ENCODE measurements around the gene JMY.

- TF ChIP-seq MAX (IDR thresholded peaks at IDR 0.05; ENCODE audit: insufficient read depth, insufficient read length) (no peak), CTCF (IDR thresholded peaks at IDR 0.05; ENCODE audit: extremely low read depth in 1 of 2, insufficient read depth in 1 of 2, low read depth in 1 of 2, low read length in 2 of 2) (no peak), POLR2AphosphoS5 (IDR thresholded peaks at IDR 0.05; ENCODE audit: insufficient read depth, low read depth, low read length) (no peak), EZH2 (IDR thresholded peaks at IDR 0.05; ENCODE audit: borderline replicate concordance, low read depth, low read length, severe bottlenecking) (no peak), MYC (IDR thresholded peaks at IDR 0.05; ENCODE audit: low read depth, low read length) (no peak), POLR2A (IDR thresholded peaks at IDR 0.05; ENCODE audit: low read depth, low read length) (no peak)
Measured at GRCh38 chr5:79202076-79202475, 33.9 kb upstream of the JMY start.
